Kidney glomerular epithelial cell (primary cell): ENCODE measurements around the gene STX17.
"Not testable (repeated sequence)": the region's sequence is repeated elsewhere in the genome, so short reads cannot be mapped to it uniquely, and the experiment has no call there.

Experiments
- DNase-seq: peaks from one replicate; lab custom pipeline; 2025; lab: John Stamatoyannopoulos, UW

Gene STX17

DNA sequence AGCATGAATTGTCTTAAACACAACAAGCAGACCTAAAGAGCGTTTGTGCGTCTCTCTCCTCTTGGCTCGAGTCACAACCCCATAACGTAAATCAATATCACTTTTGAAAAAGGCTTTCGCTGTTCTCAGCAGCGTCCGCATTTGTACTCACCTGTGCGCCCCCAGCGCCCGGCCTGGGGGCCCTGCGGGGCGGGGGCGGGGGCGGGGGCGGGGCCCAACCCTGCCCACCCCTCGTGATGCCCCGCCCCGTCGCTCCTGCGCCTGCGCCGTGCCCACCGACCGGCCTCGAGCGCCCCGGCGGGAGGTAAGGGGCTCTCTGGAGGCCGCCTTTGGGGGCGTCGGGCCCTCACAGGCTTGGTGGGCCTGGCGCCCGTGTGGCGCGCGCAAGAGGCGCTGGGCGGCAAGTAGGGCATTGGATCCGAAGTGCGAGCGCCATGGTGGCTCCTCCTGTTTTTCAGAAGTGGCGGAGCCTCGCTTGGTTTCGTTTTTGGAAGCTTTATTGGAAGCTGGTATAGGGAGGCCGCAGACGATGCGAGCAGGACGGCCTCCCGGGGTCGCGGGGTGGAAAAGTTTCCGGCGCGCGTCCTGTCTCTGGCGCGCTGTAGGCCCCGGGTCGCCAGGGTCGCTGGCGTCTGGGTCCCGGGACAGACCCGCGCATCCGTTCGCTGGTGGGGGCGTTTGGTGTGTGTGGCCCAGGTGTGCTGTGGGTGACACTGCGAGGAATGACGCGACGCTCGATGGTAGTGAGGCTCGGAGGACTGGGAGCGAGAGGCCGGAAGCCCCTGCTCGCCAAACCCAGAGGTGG, at the start of gene STX17:
STX17 (plus strand) TSS at position 252 of the 805 bp plus-strand sequence. CDS start 8,586 bp downstream, outside the sequence.
- DNase-seq = peak; percentile 68

DNA sequence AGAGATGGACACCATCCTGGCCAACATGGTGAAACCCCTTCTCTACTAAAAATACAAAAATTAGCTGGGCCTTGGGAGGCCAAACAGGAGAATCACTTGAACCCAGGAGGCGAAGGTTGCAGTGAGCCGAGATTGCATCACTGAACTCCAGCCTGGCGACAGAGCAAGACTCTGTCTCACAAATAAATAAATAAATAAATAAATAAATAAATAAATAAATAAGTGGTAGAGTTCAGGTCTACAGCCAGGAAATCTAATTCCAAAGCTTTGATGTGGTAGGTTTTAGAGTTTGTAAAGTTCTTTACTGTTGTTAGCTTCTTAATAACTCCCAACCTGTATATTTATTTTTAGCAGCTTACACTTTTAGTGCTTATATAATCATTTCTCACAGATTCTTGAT, 48.9 kb upstream of the STX17 start:
- DNase-seq = not testable (repeated sequence)

DNA sequence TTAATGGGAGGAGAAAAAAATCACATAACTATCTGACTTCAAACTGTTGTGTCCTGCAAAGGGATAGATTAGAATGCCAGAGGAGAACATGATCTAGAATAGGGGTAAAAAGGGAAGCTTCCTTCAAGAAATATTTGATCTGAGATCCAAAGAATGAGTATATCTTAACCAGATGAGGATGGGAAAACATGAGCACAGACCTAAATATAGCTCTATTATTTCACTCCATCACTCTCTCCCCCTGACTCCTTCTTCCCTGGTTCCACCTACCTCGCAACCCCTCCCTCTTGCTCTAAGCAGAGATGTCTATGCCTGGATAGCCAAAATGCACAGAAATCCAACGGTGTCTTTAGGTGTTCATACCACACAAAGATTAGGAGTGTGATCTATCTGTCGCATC, 48.4 kb upstream of the STX17 start:
- no peak for DNase-seq

DNA sequence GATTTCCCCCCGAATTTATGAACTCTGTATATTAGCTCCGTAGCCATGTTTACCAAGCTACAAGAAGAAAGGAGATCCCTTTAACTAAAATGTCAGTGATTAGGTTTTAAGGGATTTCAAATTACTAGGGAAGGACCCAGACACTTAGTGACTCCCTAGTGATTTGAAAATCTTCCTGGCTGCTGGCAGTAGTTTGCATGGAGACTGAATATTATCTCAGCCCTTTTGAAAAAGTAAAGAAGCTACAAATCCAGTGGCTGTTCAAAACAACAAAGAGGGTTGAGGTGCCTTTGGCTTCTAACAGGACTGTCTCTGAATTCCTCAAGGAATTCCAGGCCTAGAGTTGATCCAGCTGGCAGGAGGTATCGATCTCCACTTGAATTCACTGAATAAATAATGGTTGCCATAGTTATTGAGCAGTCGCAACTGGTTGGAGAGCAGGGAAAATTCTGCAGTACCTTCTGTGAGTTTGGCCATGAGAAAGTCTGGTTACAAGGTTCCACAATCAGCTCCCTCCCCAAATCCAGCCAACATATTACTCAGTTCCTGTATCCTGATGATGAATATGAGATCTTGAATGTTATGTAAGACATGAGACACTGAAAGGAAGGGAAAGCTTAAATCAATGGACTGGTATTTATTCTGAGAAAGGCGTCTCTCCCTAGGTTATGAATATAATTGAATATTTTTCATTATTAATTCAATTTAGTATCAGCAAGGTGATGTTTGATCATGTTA, 47.0 kb upstream of the STX17 start:
- DNase-seq = no peak

DNA sequence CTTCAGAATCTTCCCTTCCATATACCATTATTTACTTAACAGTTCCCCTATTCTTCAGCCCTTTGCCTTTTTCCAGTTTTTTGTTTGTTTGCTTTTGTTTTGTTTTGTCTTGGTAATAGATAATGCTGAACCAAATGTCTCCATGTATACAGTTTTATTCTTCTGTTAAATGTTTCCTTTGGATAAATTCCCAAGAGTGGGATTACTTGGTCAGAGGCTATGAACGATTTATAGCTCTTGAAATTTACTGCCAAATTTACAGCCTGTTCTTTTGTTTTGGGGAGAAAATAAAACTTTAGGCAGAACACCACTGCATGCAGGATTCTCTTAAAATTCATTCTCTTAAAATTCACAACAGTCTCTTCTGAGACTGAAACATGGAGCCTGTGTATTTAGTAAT, 46.2 kb upstream of the STX17 start:
- DNase-seq = no peak

DNA sequence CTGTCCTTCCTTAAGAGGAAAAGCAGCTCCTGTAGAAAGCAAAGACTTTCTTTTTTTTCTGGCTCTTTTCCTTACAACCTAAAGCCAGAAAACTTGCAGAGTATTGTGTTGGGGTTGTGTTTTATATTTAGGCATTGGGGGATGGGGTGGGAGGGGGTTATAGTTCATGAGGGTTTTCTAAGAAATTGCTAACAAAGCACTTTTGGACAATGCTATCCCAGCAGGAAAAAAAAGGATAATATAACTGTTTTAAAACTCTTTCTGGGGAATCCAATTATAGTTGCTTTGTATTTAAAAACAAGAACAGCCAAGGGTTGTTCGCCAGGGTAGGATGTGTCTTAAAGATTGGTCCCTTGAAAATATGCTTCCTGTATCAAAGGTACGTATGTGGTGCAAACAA, 42.5 kb upstream of the STX17 start:
- no peak for DNase-seq

DNA sequence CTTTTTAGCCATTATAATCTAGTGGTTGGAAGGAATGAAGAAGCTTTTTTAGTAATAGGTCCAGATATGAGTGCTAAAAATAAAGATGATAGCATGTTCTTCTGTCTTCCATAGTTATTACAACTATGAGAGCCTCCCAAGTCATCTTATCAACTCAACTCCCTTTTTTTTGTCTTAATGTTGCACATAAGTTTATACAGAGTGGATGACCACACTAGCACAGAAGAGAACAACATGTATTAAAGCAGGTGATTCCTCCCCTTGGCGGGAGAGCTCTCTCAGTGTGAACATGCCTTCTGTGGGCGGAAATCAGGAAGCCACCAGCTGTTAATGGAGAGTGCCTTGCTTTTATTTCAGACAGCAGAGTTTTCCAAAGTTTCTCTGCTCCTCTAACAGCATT, 40.1 kb upstream of the STX17 start:
- no peak for DNase-seq

DNA sequence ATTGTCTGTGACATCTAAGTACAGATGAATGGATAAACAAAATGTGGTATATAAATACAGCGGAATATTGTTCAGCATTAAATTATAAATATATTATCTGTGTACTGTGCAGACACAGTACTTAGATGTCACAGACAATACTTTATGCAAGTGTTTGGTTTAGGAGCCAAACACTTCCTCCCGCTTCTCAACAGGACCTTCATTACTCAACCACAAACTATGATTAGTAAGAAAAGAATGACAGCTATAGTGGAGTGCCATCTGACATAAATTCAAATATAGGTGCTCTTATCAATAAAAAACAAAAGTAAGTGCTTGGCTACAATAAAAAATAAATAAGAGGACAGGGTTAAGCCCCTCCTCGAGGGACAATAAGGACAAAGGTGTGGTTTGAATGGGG, 38.9 kb upstream of the STX17 start:
- no peak for DNase-seq

DNA sequence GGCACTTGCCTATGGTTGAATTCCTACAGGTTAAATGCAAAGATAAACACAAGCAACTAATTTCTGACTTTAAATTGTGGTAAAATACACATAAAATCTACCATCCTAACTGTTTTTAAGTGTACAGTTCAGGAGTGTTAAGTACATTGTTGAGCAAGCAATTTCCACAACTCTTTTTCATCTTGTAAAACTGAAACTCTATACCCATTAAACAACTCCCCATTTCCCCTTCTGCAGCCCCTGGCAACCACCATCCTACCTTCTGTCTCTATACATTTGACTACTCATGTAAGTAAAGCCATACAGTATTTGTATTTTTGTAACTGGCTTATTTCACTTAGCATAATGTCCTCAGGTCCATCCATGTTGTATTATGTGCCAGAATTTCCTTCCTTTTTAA, 38.5 kb upstream of the STX17 start:
- no peak for DNase-seq

DNA sequence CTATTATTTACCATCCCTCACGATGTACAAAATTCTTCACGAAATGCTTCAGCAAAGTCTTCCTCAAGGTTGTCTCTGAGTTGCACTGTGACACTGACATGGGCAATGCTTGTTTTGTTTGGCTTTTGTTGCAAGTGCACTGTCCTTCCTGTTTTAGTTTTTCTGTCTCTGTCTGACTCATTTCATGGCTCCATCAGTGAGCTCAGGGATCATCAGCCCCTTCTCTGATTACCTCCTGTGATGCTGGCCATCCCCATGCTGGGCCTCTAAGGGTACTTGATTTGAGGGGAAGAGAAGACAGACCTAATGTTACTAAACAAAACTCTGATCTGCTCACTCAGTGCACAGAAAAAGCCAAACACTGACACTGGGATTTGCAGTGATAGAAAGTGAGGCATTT, 37.6 kb upstream of the STX17 start:
- no peak for DNase-seq

DNA sequence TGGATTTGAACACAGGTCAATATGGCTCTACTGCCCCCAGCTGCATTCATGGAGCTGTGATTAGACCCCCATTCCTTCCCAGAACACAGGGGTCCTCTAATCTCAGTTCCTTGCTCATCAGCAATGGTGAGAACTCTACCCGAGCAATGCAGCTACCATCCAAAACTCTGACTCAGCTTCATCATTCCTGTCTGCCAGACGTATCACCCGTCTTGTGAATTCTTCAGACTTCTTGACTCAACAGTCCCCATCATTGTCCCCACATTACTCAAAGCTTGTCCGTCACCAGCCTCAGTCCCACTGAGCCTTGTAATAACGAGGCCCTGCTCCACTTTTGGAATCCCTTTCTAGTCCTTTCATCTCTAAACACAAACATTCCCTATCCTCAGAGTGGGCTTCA, 36.3 kb upstream of the STX17 start:
- no peak for DNase-seq

DNA sequence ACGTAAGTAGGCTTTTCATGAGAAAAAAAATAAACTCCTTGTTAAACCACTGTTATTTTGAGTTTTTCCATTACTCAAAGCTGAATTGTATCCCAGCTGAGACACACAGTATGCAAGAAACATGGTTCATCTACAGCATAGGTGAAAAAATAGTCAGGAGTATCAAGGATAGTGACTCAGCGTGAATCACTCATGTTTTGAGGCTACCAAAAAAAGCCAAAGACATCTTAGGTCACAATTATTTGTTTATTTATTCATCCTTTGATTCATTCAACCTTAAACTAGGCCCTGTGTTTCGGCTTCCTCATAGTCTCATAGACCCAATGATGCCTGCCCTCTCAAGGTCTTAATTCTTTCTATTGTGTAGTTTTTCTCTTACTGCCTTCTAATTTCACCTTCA, 32.9 kb upstream of the STX17 start:
- DNase-seq = peak; percentile 7

DNA sequence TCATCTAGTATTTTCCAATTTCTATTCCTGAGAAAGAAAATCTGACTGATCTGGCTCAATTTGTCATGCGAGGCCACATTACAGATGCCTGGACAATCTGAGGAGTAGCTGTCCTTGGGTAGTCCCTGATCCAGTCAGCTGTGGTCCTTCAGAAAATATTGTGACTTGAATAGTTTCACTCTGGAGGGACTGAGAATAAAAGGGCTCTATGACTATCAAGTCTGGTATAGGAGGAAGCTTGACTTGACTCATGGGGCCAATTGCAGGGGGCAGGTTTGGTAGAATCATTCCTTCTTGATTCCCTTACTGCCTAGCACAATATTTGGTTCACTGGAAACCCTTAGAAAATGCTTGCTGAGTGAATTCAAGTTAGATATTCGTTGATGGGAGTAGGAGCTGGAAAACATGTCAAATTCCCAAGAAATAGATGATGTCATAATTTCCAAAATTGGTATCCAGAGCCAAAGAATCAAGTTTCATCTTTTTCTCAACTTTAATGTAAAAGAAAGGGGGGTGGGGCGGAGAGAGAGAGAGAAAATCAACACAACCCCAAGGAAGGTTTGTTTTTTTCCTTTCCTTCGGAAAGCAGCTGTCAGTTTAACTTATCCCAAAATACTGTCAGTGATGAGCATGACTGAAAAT, 32.4 kb upstream of the STX17 start:
- no peak for DNase-seq

DNA sequence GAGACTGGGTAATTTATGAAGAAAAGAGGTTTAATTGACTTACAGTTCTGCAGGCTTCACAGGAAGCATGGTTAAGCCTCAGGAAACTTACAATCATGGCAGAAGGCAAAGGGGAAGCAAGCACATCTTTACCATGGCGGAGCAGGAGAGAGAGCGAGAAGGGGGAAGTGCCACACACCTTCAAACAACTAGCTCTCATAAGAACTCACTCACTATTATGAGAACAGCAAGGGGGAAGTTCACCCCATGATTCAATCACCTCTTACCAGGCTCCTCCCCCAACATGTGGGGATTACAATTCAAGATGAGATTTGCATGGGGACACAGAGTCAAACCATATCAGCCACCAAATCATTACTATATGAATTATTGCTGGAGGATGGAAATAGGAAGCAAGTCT, 30.3 kb upstream of the STX17 start:
- DNase-seq = no peak

DNA sequence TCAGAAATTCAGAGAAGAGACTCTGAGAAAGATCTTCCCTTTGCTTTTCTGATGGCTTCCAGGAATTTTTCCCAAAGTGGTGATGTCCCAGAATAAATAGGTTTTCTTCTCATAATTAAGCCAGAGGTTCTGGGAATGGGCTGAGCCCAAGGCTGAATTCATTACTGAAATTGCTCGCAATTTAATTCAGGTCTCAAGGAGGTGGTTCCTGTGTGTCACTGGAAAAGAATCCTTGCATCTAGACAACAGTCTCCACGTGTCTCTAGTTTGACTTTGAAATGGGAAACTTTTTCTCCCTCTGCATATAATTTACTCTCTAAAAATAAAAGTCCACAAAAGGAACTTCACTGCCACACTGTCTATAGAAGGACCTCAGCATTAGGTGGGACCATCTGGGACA, 27.8 kb upstream of the STX17 start:
- DNase-seq = no peak

DNA sequence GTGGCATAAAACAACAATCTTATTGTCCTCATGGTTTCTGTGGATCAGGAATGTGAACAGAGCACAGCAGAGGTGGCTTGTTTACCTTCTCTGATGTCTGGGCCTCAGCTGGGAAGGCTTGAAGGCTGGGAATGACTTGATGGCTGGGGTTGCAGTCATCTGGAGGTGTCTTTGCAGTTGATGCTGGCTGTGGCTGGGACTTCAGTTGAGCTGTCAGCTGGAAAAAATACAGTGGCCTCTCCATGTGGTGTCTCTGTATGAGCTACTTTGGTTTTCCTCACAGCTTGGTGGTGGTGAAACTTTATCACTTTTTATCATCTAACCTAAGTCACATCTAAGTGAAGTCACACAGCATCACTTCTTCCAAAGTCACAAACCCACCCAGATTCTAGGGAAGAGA, 24.7 kb upstream of the STX17 start:
- DNase-seq = no peak

DNA sequence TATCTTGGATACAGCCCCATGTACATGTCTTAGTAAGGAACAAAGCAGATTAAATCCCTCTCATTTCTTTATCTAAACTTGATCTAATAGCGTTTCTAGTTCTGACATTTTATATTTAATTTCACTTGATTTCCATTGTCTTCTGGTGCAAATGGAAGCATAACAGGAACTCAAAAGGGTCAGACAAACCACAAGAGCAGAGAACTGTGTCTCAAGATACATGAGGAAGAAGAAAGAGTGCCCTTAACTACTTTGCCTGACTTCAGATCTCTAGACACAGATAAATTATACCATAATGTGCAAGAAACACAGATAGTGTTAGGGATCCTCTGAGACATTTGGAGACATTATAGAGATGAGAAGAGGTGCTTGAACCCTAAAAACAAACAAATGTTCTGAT, 20.7 kb upstream of the STX17 start:
- no peak for DNase-seq

DNA sequence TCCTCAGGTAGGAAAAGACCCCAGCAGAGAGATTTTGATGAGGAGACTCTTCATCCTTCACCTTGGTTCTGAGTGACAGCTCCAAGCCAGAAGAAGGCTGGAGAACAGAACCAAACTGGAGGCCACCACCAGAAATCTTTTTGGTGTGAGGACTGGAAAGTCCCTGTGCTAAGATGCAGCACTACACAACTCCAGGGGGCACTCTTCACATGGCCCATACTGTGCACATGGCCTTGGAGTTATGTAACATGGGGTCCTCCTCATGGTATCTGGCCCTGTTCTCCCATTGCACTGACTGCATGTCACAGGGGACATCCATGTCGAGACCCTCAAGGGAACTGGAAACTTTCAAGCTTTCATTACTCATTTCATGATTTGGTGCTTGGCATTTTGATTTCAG, 17.3 kb upstream of the STX17 start:
- no peak for DNase-seq

DNA sequence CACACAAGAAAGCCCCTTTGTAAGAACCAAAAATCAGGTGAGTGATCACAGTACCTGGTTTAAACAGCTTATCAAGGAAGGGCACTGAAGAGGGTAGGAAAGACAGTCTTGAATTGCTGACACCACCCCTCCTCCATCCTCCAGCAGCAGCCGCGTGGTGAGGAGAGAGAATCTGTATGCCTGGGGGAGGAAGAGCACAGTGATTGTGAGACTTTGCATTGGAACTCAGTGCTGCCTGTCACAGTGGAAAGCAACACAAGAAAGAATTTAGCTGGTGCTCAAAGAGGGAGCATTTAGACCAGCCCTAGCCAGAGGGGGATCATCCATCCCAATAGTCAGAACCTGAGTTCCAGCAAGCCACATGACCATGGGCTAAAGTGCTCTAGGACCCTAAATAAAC, 11.6 kb upstream of the STX17 start:
- DNase-seq = no peak

DNA sequence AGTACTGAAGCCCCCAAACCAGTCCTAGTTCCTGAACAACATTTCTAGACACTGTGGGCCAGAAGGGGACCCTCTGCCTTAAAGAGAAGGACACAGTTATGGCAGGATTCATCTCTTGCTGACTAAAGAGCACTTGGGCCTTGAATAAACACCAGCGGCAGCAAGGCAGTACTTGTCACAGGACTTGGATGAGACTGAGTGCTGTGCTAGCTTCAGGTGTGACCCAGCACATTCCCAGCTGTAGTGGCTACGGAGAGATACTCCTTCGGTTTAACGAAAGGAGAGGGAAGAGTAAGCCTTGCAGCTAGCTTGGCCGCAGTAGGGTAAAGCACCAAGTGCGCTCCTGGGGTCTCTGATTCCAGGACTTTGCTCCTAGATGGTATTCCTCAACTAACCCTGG, 10.9 kb upstream of the STX17 start:
- DNase-seq = no peak

DNA sequence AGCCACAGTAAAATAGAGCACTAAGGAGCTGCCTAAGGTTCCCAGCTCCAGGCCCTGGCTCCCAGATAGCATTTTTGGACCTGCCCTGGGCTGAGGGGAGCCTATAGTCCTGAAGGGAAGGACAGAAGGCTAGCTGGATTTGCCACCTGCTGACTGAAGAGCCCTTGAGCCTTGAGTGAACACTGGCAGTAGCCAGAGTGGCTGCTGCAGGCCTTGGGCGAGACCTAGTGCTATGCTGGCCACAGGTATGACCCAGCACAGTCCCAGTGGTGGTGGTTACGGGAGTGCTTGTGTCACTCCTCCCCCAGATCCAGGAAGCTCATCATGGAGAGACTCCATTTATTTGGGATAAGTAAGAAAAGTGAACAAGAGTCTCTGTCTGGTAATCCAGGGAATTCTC, 10.3 kb upstream of the STX17 start:
- no peak for DNase-seq

DNA sequence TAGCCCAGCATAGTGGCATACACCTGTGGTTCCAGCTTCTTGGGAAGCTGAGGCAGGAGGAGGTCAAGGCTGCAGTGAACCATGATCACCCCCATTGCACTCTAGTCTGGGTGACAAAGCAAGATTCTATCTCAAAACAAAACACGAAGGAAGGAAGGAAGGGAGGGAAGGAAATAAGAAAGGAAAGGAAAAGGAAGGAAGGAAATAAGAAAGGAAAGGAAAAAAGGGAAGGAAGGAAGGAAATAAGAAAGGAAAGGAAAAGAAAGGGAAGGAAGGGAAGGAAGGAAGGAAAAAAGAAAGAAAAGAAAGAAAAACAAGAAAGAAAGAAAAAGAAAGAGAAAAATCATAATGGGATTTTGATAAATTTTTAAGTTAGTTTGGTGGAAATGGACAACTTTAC, 3.1 kb upstream of the STX17 start:
- DNase-seq = no peak

DNA sequence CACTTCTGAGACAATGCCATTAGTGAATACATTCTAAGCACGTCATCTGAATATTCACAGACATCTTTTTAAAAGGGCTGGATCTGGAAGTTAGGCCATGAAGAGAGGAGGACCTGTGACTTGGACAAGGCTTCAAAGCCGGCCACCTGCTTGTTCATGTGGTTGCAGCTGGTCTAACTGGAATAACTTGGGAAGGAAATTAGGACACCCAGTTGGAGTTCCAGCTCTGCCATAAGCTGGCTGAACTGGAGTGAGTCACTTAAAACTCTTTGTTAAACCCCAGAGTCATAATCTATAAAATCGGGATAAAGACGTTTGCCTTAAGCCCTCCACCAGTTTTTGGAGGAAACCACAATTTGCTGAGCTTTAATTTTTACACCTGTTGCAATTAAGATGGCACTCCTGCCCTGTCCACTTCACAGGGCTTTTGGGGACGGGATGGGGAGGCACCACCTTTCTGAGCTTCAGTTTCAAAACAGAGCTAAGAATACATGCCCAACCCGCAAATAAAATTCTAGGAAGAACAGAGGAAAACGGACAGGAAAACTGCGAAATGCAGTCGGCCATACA, 536 bp upstream of the STX17 start:
- no peak for DNase-seq
